CD14-positive monocyte (primary cell): ENCODE data around the gene SMYD4. TPM values are rescaled to one million over a fixed set of nuclear protein-coding genes. Genes with fewer than 3 reads are reported as not detected.
A peak's percentile ranks its signal among the peaks of the same experiment; 100 is the strongest.

Experiments used
- DNase-seq, 3 donors: peaks; one replicate each; pipeline ENCODE4 v3.0.0-alpha.2; 2011 to 2022
- H2AFZ ChIP-seq: 2 replicates; pipeline ENCODE4 v1.6.0; 2012; ENCODE audit warnings: mild to moderate bottlenecking, low read depth, low read length, inconsistent platforms; ENCODE audit not compliant: insufficient read depth, poor library complexity, severe bottlenecking
- H3K27ac ChIP-seq, 2 donors: 1 replicate in 1 of 2; 2 replicates in 1 of 2; pipeline ENCODE4 v1.5.1; 2012 to 2013; ENCODE audit warnings: low read length in 2 of 2, control low read depth in 1 of 2, inconsistent platforms in 1 of 2, low read depth in 1 of 2, mild to moderate bottlenecking in 1 of 2
- H3K27me3 ChIP-seq, 2 donors: one replicate each; pipeline versions ENCODE4 v1.6.0 to v1.6.1; 2011 to 2013; ENCODE audit warnings: low read length in 2 of 2; ENCODE audit not compliant: control insufficient read depth in 2 of 2, insufficient read depth in 2 of 2
- H3K36me3 ChIP-seq, 2 donors: replicated peaks in 1 of 2; 1 replicate in 1 of 2; 2 replicates in 1 of 2; pipeline versions ENCODE4 v1.5.1 to v1.6.1; 2012 to 2013; ENCODE audit warnings: low read length in 2 of 2, control low read depth in 1 of 2, inconsistent platforms in 1 of 2, mild to moderate bottlenecking in 1 of 2; ENCODE audit not compliant: insufficient read depth in 2 of 2, control insufficient read depth in 1 of 2
- H3K4me1 ChIP-seq, 2 donors: 1 replicate in 1 of 2; 2 replicates in 1 of 2; pipeline versions ENCODE4 v1.5.1 to v1.6.1; 2012 to 2013; ENCODE audit warnings: low read length in 2 of 2, control low read depth in 1 of 2, inconsistent platforms in 1 of 2, mild to moderate bottlenecking in 1 of 2, moderate library complexity in 1 of 2; ENCODE audit not compliant: insufficient read depth in 2 of 2, control insufficient read depth in 1 of 2
- H3K4me2 ChIP-seq: replicated peaks from 2 replicates; pipeline ENCODE3; 2012; ENCODE audit warnings: low read length, moderate library complexity, mild to moderate bottlenecking; ENCODE audit not compliant: poor library complexity, severe bottlenecking; ENCODE audit errors: extremely low read depth
- H3K4me3 ChIP-seq, 3 experiments: fragments of 200-600 bp in 1 of 3; sonication (generic) in 1 of 3; replicated peaks in 1 of 3; 1 replicate in 2 of 3; 2 replicates in 1 of 3; pipeline ENCODE4 v1.5.1; 2011 to 2013; ENCODE audit warnings: low read length in 3 of 3, mild to moderate bottlenecking in 3 of 3, control low read depth in 2 of 3, low read depth in 2 of 3, inconsistent platforms in 1 of 3, moderate library complexity in 1 of 3
- H3K79me2 ChIP-seq: 2 replicates; pipeline ENCODE4 v1.6.0; 2012; ENCODE audit warnings: mild to moderate bottlenecking, control low read depth, inconsistent platforms, low read length, moderate library complexity; ENCODE audit not compliant: insufficient read depth
- H3K9ac ChIP-seq: 2 replicates; pipeline ENCODE4 v1.6.0; 2017; ENCODE audit warnings: low read length, mild to moderate bottlenecking; ENCODE audit not compliant: insufficient read depth, poor library complexity, severe bottlenecking
- H3K9me3 ChIP-seq, 2 donors: replicated peaks in 1 of 2; 1 replicate in 1 of 2; 2 replicates in 1 of 2; pipeline versions ENCODE4 v1.5.1 to v1.6.1; 2012 to 2013; ENCODE audit warnings: low read length in 2 of 2, control low read depth in 1 of 2; ENCODE audit not compliant: control insufficient read depth in 1 of 2, insufficient read depth in 1 of 2
- H4K20me1 ChIP-seq: 2 replicates; pipeline ENCODE4 v1.6.0; 2012; ENCODE audit warnings: mild to moderate bottlenecking, low read length, control low read depth, moderate library complexity; ENCODE audit not compliant: insufficient read depth
- H3K27ac Mint-ChIP-seq, 7 donors: one replicate each; pipeline ENCODE4 v1.8.0; 2020; ENCODE audit warnings: mild to moderate bottlenecking in 7 of 7, mixed read lengths in 7 of 7, moderate library complexity in 6 of 7, inconsistent platforms in 2 of 7
- H3K27me3 Mint-ChIP-seq, 3 donors: one replicate each; pipeline ENCODE4 v1.8.0; 2021 to 2022; ENCODE audit warnings: low read depth in 3 of 3, mild to moderate bottlenecking in 3 of 3, mixed read lengths in 3 of 3, moderate library complexity in 3 of 3, inconsistent platforms in 1 of 3
- H3K36me3 Mint-ChIP-seq, 2 donors: one replicate each; pipeline ENCODE4 v1.8.0; 2020; ENCODE audit warnings: mixed read lengths in 2 of 2, inconsistent platforms in 1 of 2, mild to moderate bottlenecking in 1 of 2
- H3K4me1 Mint-ChIP-seq: one replicate; pipeline ENCODE4 v1.8.0; 2020; ENCODE audit warnings: mild to moderate bottlenecking, mixed read lengths
- H3K4me3 Mint-ChIP-seq, 2 donors: one replicate each; pipeline ENCODE4 v1.8.0; 2020; ENCODE audit warnings: mild to moderate bottlenecking in 2 of 2, mixed read lengths in 2 of 2, moderate library complexity in 1 of 2
- H3K9me3 Mint-ChIP-seq, 7 donors: one replicate each; pipeline ENCODE4 v1.8.0; 2020 to 2022; ENCODE audit warnings: mixed read lengths in 7 of 7, mild to moderate bottlenecking in 6 of 7, moderate library complexity in 6 of 7, inconsistent platforms in 2 of 7
- WGBS: methylation state at CpG from one replicate; pipeline ENCODE4 v1.1.5; 2013; ENCODE audit warnings: missing lambda C conversion rate; ENCODE audit not compliant: insufficient coverage; 5-methylcytosine and 5-hydroxymethylcytosine counted together
- intact Hi-C, 2 donors: fragments of 100-400 bp; cut with micrococcal nuclease; formaldehyde crosslinking; loops; one replicate each; pipeline versions ENCODE4 v1.15.0 to v1.15.1; 2023
- polyA plus RNA-seq, 3 donors: library from polyadenylated mRNA; depleted of rRNA in 1 of 3; unstranded in 2 of 3; stranded (reverse) in 1 of 3; fragments of 300-500 nt in 2 of 3; fragments of >200 nt in 1 of 3; fragmentation: Illumina TruSeq in 2 of 3; gene quantifications; 1 replicate in 2 of 3; 2 replicates in 1 of 3; pipeline ENCODE4 v1.2.3, GENCODE V29; 2012 to 2021
- TF ChIP-seq, protein P1 (sequence below): fragments of 200-600 bp; IDR thresholded peaks from one replicate; pipeline ENCODE4 v1.8.0; 2022; ENCODE audit warnings: antibody characterized with exemption, mild to moderate bottlenecking

The SMYD4 gene
- polyA plus RNA-seq, 3 donors = 3.2 to 7.6 (median 6.1) TPM

- Histone ChIP-seq H4K20me1 (no peaks in the 10 kb centered on the region), H3K4me1 (no peaks in the 10 kb centered on the region), H3K36me3 (peaks cover 36 to 81% of the 10 kb centered on the region in 2 donors), H3K4me2 (no peak overlapping the region), H3K4me3 (no peak overlapping the region), H3K9ac (no peak overlapping the region), H3K27me3 (no peaks in the 10 kb centered on the region), H2AFZ (no peak overlapping the region), H3K27ac (no peak overlapping the region), H3K9me3 (no peaks in the 10 kb centered on the region), H3K79me2 (no peaks in the 10 kb centered on the region)
- TF ChIP-seq, protein P1, sequence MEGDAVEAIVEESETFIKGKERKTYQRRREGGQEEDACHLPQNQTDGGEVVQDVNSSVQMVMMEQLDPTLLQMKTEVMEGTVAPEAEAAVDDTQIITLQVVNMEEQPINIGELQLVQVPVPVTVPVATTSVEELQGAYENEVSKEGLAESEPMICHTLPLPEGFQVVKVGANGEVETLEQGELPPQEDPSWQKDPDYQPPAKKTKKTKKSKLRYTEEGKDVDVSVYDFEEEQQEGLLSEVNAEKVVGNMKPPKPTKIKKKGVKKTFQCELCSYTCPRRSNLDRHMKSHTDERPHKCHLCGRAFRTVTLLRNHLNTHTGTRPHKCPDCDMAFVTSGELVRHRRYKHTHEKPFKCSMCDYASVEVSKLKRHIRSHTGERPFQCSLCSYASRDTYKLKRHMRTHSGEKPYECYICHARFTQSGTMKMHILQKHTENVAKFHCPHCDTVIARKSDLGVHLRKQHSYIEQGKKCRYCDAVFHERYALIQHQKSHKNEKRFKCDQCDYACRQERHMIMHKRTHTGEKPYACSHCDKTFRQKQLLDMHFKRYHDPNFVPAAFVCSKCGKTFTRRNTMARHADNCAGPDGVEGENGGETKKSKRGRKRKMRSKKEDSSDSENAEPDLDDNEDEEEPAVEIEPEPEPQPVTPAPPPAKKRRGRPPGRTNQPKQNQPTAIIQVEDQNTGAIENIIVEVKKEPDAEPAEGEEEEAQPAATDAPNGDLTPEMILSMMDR = no peak
- H3K27ac Mint-ChIP-seq = no peak overlapping the region
- DNase-seq = no peak
- intact Hi-C loops = no loop called here
- no peaks in the 10 kb centered on the region for H3K9me3 Mint-ChIP-seq
- 43% methylated on average over 1 of the region's 3 CpGs for WGBS
- no peaks in the 10 kb centered on the region for H3K27me3 Mint-ChIP-seq
- H3K4me3 Mint-ChIP-seq = no peak overlapping the region
- no peaks in the 10 kb centered on the region for H3K4me1 Mint-ChIP-seq
- peaks cover 58 to 70% of the 10 kb centered on the region in 2 donors for H3K36me3 Mint-ChIP-seq
Observed at GRCh38 chr17:1870592-1870991, 40.9 kb upstream of the SMYD4 start.

DNA sequence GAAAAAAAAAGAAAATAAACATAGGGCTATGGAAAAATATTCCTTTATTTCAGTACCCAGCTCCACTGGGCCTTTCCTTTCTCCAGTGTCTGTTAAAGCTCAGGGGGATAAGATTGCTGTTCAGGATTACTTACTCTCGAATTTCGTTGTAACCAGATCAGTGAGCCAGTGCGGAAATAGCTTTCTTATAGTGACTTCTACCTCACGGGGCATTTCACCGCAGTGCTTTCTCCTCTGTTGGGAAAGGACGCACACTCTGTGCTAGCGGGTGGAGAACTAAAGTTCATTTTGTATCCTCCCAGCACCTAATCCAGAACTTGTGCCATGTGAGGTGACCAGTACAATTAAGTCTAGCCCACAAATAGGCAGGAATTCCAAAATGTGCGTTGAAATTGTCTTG is 38.4 kb upstream of the SMYD4 start:
- H3K4me1 ChIP-seq = no peaks in the 10 kb centered on the region
- 93% methylated on average over 6 of the region's 8 CpGs for whole genome bisulfite sequencing
- H3K9ac ChIP-seq = no peak overlapping the region
- TF ChIP-seq, protein P1 = no peak
- no peak overlapping the region for H2AFZ ChIP-seq
- no peak overlapping the region for H3K4me2 ChIP-seq
- Mint-ChIP-seq H3K4me3 (no peak overlapping the region), H3K36me3 (peaks cover 35 to 50% of the 10 kb centered on the region in 2 donors), H3K27me3 (no peaks in the 10 kb centered on the region), H3K27ac (peak overlapping the region in 1 of 7 donors; percentile 55), H3K9me3 (no peaks in the 10 kb centered on the region), H3K4me1 (no peaks in the 10 kb centered on the region)
- peaks cover 15 to 58% of the 10 kb centered on the region in 2 donors for H3K36me3 ChIP-seq
- H3K27ac ChIP-seq = no peak overlapping the region
- intact Hi-C loops = loop anchor here in 1 of 2 donors (5.0 kb wide), 2 partner anchors 201 to 711 kb away; no protein-coding TSS in a partner anchor
- no peaks in the 10 kb centered on the region for H3K79me2 ChIP-seq
- no peaks in the 10 kb centered on the region for H4K20me1 ChIP-seq
- H3K9me3 ChIP-seq = no peaks in the 10 kb centered on the region
- DNase-seq = no peak
- no peak overlapping the region for H3K4me3 ChIP-seq
- H3K27me3 ChIP-seq = no peaks in the 10 kb centered on the region
